IPS DF 4.7 (cell line): Measurements from ENCODE around the gene CLSTN2.

Source experiments
- DNase-seq: peaks from one replicate; pipeline ENCODE4 v3.0.0-alpha.2; 2013; ENCODE audit warnings: low spot score; ENCODE audit errors: extremely low read depth

Gene CLSTN2

GRCh38 chr3:140577911-140578310 is 642.9 kb downstream of the CLSTN2 start:
- no peak for DNase-seq

- no peak for DNase-seq
These were observed 644.3 kb downstream of the CLSTN2 start for GRCh38 chr3:140579260-140579659.

GRCh38 chr3:140580746-140581145 is 645.8 kb downstream of the CLSTN2 start:
- DNase-seq, result no peak

DNA sequence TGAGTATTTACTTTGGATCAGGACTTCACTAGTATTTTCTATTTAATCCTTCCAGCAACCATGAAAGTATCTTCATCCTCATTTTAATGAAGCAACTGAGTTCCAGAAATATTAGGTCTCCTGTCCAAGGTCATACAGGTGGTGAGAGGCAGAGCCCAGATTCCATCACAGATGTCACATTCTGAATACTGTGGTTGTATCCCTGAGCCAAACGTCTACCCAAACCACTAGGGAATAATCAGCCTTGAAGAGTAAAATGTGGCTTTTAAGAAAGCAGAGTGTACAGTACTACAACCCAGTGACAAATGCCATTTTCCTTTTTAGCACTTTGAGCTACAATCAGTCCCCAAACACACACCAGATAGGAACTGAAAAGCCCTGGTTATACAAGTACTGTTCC is 649.6 kb downstream of the CLSTN2 start:
- DNase-seq, result no peak

- DNase-seq, result no peak
These were observed 650.8 kb downstream of the CLSTN2 start for GRCh38 chr3:140585828-140586227.

GRCh38 chr3:140586311-140586710 is 651.3 kb downstream of the CLSTN2 start:
- no peak for DNase-seq

DNA sequence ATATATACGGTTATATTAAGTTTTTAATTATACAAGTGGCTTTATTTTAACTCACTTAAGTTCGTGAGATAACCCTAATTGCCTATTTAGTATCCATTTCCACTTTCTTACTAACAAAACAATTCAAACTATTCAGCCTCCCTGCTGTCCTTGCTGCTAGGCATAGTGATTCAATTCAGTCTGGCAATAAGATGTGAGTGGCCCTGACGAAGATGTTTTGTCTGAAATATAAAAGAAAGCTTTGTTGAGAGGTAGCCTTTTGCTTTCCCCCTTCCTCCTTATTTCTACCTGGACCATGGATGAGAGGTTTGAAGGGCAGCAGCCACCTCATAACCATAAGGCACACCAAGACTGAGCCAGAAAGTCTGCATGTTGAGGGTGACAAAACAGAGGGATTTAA is 653.6 kb downstream of the CLSTN2 start:
- DNase-seq, result peak; percentile 53

- no peak for DNase-seq
These were observed 658.8 kb downstream of the CLSTN2 start for GRCh38 chr3:140593766-140594165.

- no peak for DNase-seq
These were observed 660.3 kb downstream of the CLSTN2 start for GRCh38 chr3:140595295-140595694.

DNA sequence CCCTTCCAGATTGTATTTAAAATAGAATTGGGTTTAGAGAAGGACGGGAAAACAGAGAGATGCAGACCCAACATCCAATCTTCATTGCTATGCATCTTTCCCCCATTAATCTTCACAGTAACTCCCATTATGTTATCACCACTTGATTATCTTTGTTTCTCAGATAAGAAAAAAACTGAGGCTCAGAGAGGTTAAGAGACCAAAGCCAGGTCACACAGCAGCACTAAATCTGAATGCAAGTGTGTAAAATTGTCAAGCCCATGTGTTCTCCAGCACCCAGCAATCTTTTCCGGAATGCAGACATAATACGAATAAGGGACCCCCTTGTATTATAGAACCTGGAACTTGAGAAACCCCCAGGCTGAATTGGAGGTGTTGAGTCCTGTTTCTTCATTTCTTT is 662.4 kb downstream of the CLSTN2 start:
- no peak for DNase-seq

GRCh38 chr3:140597792-140598191 is 662.8 kb downstream of the CLSTN2 start:
- no peak for DNase-seq

- no peak for DNase-seq
These were observed 664.0 kb downstream of the CLSTN2 start for GRCh38 chr3:140599009-140599408.

GRCh38 chr3:140599496-140599895 is 664.5 kb downstream of the CLSTN2 start:
- no peak for DNase-seq

GRCh38 chr3:140601881-140602280 is 666.9 kb downstream of the CLSTN2 start:
- DNase-seq, result no peak

DNA sequence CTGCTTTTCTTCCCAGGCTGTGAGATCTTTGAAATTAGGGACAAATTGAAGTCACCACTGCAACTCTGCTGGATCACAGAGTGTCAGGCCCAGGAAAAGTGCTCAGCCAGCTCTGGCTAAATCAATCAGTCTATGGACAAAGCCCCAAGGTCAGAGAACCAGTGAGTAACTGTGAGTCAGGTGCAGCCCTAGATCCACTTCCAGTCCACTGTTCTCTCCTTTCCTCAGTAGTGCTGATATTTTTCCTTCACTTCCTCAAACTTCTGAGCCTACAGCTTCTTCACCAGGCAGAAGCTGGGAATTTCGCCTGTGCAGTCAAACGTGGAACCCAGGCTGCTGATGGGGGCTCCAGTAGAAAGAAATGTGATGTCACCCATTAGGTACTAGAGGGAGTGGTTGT is 667.8 kb downstream of the CLSTN2 start:
- no peak for DNase-seq

DNA sequence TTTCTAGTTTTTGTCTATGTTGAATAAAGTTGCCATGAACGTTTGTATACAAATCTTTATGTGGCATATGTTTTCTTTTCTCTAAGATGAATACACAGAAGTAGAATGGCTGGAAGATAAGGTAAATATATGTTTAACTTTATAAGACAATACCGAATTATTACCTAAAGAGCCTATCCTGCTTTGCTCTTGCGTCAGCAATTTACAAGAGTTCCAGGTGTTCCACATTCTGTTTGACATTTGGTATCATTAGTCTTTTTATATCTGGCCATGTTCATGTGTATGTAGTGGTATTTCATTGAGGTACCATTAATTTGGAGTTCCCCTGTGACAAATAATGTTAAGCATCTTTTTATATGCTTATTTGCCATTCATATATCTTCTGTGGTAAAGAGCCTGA is 668.8 kb downstream of the CLSTN2 start:
- DNase-seq, result no peak

GRCh38 chr3:140610544-140610943 is 675.6 kb downstream of the CLSTN2 start:
- no peak for DNase-seq

DNA sequence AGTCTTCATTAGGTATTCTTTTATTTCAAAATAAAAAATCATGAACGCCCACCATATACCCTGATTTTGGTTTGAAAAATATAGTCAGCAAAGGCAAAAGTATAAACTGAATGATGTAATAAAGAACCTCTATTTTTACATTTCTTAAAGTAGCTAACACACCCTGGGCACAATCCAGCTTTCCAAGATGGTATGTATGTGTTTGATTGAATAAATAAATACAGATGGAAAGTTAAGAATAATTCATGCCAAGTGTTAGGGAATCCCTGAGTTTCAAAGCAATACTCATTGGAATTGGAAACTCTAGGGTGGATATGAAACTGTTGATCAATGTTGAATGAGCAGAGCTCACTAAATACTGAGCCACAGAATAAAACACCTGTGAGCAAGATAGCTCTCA is 679.0 kb downstream of the CLSTN2 start:
- DNase-seq, result no peak

GRCh38 chr3:140617135-140617534 is 682.1 kb downstream of the CLSTN2 start:
- DNase-seq, result no peak

DNA sequence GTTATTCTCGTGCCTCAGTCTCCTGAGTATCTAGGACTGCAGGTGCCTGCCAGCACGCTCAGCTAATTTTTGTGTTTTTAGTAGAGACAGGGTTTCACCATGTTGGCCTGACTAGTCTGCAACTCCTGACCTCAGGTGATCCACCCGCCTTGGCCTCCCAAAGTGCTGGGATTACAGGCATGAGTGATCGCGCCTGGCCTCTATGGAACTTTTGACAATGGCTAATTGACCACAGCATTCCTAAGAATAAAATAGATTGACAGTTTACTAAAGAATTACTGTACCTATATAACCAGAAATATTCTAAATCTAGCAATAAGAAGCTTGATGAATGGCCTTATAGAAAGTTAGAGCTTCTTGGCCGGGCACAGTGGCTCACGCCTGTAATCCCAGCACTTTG is 691.9 kb downstream of the CLSTN2 start:
- no peak for DNase-seq
